DOHH2 (cell line): ENCODE data around the gene ADD3.

Experiments used
- CTCF ChIP-seq: fragments of 200-600 bp; sonication (generic); IDR thresholded peaks from one replicate; pipeline ENCODE4 v1.5.1; 2014; ENCODE audit warnings: antibody characterized with exemption, mild to moderate bottlenecking, low read depth, low read length; ENCODE audit not compliant: poor library complexity, severe bottlenecking
- EZH2phosphoT487 ChIP-seq: fragments of 200-600 bp; sonication (generic); IDR thresholded peaks from 2 replicates; pipeline ENCODE4 v1.6.1; 2017; ENCODE audit warnings: borderline replicate concordance, mild to moderate bottlenecking, antibody characterized with exemption, low read length, moderate library complexity, mixed read lengths

GRCh38 chr10:110144507-110144906 is 136.7 kb downstream of the ADD3 start:
- TF ChIP-seq CTCF (no peak), EZH2phosphoT487 (no peak)
